Gastroesophageal sphincter (tissue), 3 donors: ENCODE results near the gene CDHR5.

Experiments
- POLR2AphosphoS5 ChIP-seq: sonication (generic); formaldehyde crosslinking; IDR thresholded peaks from one replicate; pipeline ENCODE4 v1.6.1; 2017; ENCODE audit warnings: antibody characterized with exemption
- TF ChIP-seq, protein P1 (sequence below), 4 experiments: fragments of 200-600 bp in 2 of 4; fragments of 450-650 bp in 2 of 4; sonication (generic) in 1 of 4; IDR thresholded peaks; one replicate each; pipeline ENCODE4 v1.5.1; 2017 to 2019; ENCODE audit warnings: antibody characterized with exemption in 4 of 4, mild to moderate bottlenecking in 2 of 4, moderate library complexity in 2 of 4

GRCh38 chr11:620201-620600 lies 4.6 kb downstream of the CDHR5 start:
- TF ChIP-seq, protein P1, sequence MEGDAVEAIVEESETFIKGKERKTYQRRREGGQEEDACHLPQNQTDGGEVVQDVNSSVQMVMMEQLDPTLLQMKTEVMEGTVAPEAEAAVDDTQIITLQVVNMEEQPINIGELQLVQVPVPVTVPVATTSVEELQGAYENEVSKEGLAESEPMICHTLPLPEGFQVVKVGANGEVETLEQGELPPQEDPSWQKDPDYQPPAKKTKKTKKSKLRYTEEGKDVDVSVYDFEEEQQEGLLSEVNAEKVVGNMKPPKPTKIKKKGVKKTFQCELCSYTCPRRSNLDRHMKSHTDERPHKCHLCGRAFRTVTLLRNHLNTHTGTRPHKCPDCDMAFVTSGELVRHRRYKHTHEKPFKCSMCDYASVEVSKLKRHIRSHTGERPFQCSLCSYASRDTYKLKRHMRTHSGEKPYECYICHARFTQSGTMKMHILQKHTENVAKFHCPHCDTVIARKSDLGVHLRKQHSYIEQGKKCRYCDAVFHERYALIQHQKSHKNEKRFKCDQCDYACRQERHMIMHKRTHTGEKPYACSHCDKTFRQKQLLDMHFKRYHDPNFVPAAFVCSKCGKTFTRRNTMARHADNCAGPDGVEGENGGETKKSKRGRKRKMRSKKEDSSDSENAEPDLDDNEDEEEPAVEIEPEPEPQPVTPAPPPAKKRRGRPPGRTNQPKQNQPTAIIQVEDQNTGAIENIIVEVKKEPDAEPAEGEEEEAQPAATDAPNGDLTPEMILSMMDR (IDR thresholded peaks at IDR 0.05), result no peak
- TF ChIP-seq POLR2AphosphoS5, result no peak
